G401 (cell line): ENCODE results near the gene LIPM. TPM values are rescaled to one million over a fixed set of nuclear protein-coding genes. Genes with fewer than 3 reads are reported as not detected.
A peak's percentile ranks its signal among the peaks of the same experiment; 100 is the strongest.

Source experiments
- DNase-seq: peaks from one replicate; pipeline ENCODE4 v3.0.0-alpha.2; 2015; ENCODE audit warnings: low spot score
- in situ Hi-C: cut with HindIII; loops from 2 replicates; pipeline ENCODE4 v1.10.0; 2016; ENCODE audit warnings: low sequenced_read_pairs, mixed read lengths
- total RNA-seq: library from RNA; depleted of rRNA; stranded (reverse); fragments of >200 nt; shearing (Covaris generic); gene quantifications from 2 replicates; pipeline ENCODE4 v1.2.3, GENCODE V29; 2014

LIPM gene
- total RNA-seq, 1 experiment from 2014 or later = not detected

DNA sequence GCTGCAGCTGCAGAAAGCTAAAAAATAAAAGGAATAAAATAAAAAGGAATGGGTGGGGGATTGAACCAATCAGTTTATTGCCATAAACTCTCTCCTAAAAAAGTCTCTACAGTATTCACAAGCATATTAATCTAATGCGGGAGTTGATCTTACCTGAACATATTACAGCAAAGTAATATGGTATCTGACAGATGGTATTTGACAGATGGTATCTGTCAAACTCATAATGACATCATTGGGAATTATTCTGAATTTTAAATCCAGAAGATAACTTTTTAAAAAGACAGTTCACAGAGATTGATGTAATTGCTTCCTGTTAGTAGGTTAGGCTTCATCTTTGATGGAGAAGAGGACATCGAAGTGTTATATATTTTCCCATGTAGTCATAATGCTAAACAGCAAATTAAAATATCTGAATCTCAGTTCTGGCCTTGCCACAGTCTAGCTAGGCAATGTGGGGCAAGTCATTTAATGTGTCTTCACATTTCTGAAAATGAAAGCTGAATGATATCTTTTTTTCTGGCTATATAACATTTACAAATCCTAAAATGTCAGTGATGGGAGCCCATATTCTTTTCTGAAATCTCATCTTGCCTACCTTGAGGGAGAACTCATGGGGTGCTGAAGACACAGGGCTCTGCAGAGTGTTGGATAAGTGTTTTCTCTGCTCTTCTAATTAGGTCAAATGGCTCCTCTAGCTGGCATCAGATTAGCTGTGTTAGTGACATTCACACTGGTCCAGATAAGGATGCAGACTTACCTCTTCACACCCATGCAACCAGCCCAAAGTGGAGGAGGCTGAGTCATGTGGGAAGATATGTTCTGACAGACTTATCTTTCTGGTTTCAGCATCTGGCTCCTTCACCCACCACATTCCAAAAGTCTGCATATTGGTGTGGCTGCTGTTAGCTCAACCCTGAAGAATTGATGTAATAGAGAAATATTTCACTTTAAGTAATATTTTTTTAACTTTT, 2.1 kb upstream of the LIPM start:
- in situ Hi-C loops = no loop called here
- peak; percentile 84 for DNase-seq

DNA sequence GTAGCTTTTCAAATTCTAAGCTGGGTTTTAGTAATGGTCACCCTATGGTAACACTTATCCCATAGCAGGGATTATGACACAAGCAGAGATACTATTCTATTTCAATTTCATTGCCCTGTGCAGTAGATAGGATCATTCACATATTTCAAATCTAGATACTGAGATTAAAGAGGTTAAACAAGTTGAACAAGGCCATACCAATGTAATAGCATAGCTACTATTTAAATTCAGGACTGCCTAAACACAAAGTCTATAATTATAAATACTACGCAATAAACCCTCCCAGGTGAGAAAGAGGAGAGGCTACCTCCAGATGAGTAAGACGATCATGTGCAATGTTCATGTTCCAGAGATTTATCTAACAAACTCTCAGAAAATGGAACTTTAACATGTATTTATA, 1.1 kb downstream of the LIPM start:
- in situ Hi-C loops = no loop called here
- no peak for DNase-seq

DNA sequence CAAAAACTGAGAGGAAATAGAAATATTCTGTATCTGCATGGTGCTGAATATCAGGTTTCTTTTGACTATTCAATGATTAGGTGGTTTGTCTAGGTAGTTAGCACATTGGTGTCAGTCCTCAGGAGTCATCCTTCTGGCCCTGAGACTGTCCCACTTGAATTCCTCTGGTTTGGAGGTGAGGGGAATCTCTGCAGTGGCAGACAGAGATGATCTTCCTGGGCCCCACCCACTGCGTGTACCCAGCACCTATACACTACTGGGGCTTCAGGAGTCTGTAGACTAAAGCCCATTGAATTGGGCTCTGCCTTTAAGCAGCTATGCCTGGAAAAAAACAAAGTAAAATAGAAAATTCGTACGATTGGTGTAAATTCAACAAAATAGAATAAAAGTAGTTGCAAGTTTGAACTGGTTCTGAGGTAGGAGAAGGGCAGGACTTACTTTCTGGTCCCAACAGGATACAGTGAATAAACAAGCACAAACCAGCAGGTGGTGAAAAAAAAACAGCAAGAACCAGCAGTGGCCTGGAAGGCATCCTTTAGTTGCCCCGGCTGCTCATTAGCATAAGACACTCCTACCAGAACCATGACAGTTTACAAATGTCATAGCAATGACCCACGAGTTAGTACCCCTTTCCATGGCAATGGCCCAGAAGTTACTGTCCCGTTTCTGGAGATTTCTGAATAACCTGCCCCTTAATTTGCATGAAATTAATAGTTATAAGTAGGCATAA, 1.7 kb downstream of the LIPM start:
- in situ Hi-C loops = no loop called here
- DNase-seq = no peak

DNA sequence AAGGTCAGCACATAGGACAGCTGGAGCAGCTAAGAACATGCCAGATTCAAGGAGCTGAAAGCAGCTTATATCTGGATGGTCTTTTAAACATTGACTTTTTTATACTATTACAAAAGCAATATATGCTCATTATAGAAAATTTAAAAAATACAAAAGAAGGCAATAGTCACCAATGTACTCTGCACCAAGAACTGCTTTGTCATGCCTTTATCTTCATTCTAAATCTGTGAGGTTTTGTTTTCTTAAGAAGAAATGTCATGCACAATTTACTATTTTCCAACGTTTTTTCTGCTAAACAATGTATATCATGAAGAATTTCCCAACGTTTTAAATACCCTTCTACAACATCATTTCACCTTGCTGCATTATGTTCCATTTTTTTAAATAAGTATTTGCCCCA, 2.8 kb downstream of the LIPM start:
- in situ Hi-C loops = no loop called here

DNA sequence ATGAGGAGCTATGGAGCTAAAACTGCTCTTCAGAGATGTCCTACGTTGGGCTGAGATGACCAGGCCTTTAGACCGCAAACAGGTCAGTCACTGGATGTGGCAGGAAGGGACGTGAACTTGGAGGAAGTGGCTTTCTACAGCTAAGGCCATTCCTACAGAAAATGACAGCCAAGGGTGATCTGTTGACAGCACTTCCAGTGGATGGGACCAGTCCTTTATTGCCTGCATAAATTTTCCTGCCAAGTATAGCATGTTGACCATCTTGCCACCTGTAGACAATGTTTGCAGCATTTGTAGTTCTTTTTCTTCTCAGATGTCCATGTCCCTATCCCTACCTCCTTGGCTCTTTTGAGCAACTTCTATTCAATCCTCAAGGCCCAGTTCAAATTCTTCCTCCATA, 3.4 kb downstream of the LIPM start:
- no peak for DNase-seq
- in situ Hi-C loops = no loop called here

More for the DNA sequence above, 2.8 kb downstream of the LIPM start:
- no peak for DNase-seq

DNA sequence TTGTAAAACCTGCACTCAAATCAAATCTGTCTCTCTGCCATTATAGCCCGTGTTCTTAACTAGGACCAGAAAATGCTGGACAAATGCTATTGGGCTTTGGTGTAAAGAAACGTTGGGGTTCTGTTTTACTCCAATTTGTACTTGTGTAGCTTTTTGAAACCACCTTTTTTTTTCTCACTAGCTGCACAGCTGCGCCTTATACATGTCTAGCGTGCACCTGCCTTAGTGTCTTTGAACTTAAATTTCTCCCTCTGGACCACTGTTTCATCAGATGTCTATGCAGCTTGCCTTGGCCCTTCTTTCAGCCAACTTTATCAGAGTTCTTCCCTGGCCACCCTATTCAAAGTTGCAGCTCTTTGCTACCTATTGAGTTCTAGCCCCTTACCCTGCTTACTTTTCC, 7.1 kb downstream of the LIPM start:
- in situ Hi-C loops = no loop called here

DNA sequence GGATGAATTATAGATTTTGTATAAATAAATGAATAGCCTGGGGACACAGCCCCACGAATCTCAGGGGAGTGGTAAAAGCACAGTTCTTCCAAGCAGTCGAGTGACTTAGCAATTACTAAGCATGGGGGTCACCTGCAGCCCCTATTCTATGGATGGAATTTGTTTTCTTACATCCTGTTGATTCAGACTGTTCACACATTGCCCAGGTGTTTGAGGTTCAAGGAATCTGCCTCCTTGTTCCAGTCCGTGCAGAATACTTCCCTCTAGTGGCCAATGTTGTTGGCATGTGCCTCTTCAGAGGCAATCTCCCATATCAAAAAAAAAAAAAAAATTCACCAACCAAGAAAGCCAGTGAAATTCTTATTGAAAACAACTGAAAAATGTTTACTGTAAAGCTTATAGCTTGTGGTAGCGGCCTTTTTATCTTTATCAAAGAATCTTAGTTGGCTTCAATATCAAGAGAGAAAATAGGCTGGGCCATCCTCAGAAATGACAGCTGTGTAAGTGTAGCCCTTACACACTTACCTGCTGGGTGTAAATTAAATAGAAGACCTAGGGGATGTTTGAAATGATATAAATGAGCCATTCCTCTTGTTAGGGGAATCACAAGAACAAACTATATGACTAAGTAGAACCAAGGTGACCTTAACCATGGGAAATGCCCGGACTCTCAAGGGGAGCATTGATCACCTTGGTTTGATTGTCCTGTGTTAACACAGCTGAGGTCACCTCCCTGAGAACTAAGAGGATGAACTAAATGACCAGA, 7.8 kb downstream of the LIPM start:
- in situ Hi-C loops = no loop called here
- DNase-seq = peak; percentile 76

More for the DNA sequence above, 7.1 kb downstream of the LIPM start:
- DNase-seq = no peak

DNA sequence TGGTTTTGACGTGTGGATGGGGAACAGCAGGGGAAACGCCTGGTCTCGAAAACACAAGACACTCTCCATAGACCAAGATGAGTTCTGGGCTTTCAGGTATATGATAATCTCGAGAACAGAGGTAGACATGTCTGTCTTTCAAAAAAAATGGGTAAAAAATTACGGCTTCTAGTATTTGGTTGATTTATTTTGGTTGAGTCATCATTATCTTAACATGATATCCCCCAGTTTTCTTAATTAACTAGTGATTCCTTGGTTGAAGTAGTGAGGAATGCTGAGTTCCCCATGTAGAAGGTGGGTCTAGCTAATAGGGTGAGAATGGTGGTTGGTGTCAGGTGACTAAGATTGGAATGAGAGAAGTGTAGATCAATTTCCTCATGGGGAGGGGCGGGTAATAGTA, 10.7 kb downstream of the LIPM start:
- no peak for DNase-seq
- in situ Hi-C loops = no loop called here

DNA sequence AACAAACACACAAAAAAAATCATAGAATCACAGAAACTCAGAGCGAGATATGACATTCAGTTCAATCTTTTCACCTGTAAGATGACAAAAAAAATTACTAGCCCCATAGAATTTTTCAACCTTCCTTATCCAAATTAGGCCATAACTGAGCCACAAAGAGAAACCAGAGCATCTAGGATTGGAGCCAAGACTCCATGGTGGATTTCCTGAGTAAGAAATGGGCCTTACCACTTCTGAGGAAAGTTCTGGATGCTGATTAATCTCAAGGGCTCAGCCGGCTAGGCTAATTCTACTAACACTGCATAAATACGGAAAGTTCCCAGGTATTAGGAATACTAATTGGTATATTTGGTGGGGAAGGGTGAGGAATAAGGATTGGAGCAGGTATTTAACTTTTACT, 16.8 kb downstream of the LIPM start:
- in situ Hi-C loops = no loop called here

DNA sequence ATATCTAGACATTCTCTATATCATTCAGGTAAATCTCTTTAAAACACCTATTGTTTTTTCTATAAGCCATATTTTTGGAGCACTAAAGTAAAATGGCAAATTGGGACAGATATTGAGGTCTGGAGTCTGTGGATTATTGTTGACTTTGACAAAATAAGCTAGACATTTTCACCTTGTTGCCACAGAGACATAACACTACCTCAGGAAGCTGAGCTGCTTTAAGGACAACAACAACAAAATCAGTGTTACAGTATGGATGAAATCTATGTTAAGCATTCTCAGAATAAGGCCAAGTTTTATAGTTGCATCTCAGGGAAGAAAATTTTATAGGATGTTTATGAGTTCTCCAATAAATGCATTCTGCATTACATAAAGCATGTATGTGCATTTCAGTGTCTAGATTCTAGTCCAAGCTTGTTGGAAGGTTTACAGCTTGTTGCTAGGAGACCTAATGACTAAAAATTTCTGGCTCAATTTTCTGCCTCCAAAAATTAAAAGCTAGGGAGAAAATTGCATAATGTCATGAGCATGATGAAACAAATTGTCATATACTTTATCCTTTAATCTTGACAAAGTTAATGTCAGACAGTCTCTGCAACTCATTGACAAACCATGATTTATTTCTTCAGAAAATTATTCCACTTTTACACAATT, 18.3 kb downstream of the LIPM start:
- in situ Hi-C loops = no loop called here
- peak; percentile 35 for DNase-seq

More for the DNA sequence above, 16.8 kb downstream of the LIPM start:
- no peak for DNase-seq

DNA sequence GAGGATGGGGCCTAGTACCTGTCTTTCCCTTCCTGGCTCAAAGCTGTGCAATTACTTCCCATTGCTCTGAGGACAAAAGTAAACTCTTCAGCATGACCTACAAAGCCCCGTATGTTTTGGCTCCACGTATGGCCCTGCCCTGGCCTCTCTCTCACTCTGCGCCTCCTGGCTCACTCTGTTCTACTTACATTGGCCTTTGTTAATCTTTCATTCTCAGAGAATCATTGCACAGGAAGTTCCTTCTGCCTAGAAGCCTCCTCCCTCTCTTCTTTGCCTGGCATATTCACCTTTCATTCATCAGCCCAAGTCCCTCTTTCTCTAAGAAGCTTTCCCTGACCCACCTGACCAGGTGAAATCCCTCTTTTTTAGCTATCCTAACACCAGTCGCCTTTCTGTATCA, 23.9 kb downstream of the LIPM start:
- DNase-seq = no peak
- in situ Hi-C loops = no loop called here

DNA sequence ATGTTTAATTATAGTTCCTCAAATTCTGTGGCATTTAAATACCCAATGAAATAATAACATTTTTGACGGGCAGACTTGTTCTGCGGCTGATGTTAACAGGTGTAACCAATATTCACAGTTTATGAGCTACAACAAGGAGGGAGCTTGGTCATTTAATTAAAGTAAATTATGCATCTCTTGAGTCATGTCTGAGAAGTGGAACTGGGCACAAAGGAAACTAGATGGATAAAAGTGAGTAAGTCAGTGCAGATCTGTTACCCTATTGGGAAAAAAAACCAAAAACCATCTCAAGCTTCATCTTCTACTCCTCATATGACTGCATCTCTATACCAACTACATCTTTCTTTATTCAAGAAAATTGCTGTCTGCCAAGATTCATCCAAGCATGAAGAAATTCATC, 25.1 kb downstream of the LIPM start:
- DNase-seq = no peak
- in situ Hi-C loops = no loop called here

DNA sequence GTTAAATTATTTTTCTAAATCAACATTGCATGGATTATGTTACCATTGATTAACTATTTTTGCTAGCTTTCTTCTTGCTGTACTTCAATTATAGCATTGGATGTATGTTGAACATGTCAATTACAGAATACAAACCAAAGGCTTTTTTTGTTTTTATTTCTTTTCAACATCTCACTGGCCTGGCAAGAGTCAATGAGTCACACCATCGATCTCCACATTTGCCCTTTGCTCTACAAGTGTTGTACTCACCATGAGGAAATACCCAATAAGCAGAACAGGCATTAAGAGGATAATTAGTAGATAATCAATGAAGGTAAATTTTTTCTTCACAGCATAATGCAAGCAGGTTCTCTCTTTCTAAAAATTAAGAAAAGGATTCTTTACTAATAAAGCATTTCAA, 25.8 kb downstream of the LIPM start:
- in situ Hi-C loops = no loop called here
- DNase-seq = no peak

DNA sequence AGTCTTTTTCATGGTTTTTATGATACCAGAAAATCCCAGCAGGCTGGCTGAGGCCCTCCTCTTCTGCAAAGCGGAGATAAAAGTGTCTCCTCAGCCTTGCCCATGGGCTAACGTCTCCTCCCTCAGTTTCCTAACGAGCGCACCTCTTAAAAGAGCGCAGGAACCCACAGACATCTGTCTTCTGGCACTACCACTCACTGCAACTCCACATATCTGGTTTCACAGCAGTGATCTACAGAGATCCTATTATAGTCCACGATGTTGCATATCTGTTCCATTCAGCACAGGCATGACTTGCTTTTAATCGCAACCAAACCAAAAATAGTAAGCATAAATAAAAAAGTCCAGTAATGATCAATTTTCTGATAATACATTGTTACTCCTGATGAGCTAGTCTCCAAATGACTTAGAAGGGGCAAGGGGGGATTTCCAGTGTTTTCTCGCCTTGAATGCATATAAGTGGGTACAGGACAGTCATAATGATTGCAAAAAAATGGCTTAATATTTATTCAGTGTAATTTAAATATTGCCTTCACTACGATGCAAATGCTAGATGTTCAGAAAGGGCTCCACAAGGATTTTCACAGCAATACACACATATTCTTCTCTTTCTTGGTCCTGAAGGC, 28.2 kb downstream of the LIPM start:
- in situ Hi-C loops = no loop called here
- DNase-seq = no peak

DNA sequence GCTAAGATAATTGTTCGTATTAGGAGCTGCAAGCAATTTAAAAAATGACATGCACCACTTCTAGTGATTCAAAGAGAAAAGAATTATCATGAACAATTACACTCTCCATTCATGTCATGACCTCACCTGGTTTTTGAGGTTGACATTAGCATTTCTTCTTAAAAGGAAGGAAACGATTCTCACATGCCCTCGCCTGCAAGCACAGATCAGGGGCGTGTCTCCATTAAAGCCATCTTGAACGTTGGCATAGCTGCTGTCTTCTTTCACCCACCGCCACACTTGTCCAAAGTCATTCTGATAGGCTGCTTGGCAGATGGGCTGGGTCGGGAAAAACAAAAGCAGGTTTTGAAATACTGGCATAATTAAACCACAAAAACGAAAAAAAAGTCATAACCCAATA, 29.2 kb downstream of the LIPM start:
- DNase-seq = no peak
- in situ Hi-C loops = no loop called here

DNA sequence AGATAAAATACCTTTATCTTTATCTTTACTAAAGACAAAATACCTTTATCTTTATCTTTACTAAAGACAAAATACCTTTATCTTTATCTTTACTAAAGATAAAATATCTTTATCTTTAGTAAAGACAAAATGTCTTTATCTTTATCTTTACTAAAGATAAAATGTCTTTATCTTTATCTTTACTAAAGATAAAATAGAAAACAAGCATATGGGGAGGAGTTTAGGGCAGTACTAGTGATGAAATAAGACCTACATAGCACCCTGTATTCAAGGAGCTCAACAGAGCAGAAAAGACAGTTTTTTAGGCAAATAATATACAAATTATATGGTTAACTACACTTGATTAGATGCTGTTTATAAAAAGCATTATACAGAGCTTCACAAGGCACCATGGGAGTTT, 29.8 kb downstream of the LIPM start:
- DNase-seq = no peak
- in situ Hi-C loops = no loop called here

DNA sequence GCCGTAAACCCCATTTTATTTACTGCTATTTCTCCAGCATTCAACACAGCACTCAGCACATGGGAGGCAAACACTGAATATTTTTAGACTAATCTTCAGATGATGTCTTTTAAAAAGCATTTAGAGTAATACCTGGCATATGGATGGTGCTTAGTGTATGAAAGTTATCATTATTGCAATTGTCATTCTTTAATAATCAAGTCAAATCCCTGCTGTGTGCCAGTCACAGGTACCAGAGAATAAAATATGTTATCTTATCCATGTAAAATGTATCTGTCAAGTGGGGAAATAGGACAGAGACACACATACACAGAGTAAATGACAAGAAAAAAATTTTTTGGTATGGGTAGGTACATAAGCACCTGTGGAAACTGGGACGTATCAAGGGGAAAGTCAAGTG, 30.6 kb downstream of the LIPM start:
- no peak for DNase-seq
- in situ Hi-C loops = no loop called here

DNA sequence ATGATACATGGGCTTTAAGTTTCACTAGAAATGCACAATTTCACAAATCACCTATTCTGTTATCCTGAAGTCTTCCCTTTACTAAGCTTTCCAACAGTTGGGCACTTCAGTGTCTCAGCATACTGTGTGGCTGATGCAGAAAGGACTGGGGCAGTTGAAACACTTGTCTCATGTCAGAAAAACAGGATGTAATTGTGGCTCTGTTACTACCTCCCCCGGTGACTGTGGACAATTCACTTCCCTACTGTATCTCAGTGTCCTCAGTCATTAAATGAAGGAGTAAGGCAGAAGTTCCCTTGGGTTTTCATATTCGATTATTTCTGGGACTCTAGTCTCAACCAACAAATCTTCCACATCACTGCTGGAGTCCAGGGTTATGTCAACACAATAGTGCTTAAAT, 31.2 kb downstream of the LIPM start:
- in situ Hi-C loops = no loop called here
- DNase-seq = no peak
